ENCODE results near the gene HPN. TPM values are rescaled to one million over a fixed set of nuclear protein-coding genes. Genes with fewer than 3 reads are reported as not detected.

Gene HPN
- polyA plus RNA-seq, 3 donors: 0.05 TPM; not detected in 2

- no peaks in the 10 kb centered on the region for H4K20me1 ChIP-seq (ENCODE audit: insufficient read depth, low read length)
- no peak overlapping the region for H3K4me2 ChIP-seq (replicated peaks; ENCODE audit: extremely low read depth, low read length, poor library complexity, severe bottlenecking)
- no peak overlapping the region for H2AFZ ChIP-seq (ENCODE audit: insufficient read depth, low read depth, low read length, poor library complexity, severe bottlenecking)
- H3K9me3 ChIP-seq (replicated peaks in 1 of 2; ENCODE audit: control insufficient read depth in 1 of 2, insufficient read depth in 1 of 2, low read length in 2 of 2): no peaks in the 10 kb centered on the region
- H3K9ac ChIP-seq (ENCODE audit: insufficient read depth, low read length, poor library complexity, severe bottlenecking): no peak overlapping the region
- no peak for TF ChIP-seq CTCF (IDR thresholded peaks at IDR 0.05)
- H3K79me2 ChIP-seq (ENCODE audit: insufficient read depth, low read length): no peaks in the 10 kb centered on the region
- H3K4me1 Mint-ChIP-seq: peaks cover 8% of the 10 kb centered on the region
- H3K36me3 ChIP-seq (replicated peaks in 1 of 2; ENCODE audit: control insufficient read depth in 1 of 2, insufficient read depth in 2 of 2, low read length in 2 of 2): no peaks in the 10 kb centered on the region
- H3K27ac Mint-ChIP-seq: no peak overlapping the region
- H3K27me3 Mint-ChIP-seq (ENCODE audit: low read depth in 3 of 3): peaks cover 5 to 11% (median 9%) of the 10 kb centered on the region in 3 donors
- no peak overlapping the region for H3K4me3 Mint-ChIP-seq
- H3K27ac ChIP-seq (ENCODE audit: low read depth in 1 of 2, low read length in 2 of 2): no peak overlapping the region
- DNase-seq: no peak
- peaks cover 0 to 6% of the 10 kb centered on the region in 2 donors for H3K27me3 ChIP-seq (ENCODE audit: control insufficient read depth in 2 of 2, insufficient read depth in 2 of 2, low read length in 2 of 2)
- intact Hi-C loops (cut with micrococcal nuclease): no loop called here
- H3K9me3 Mint-ChIP-seq: no peaks in the 10 kb centered on the region
- H3K36me3 Mint-ChIP-seq: no peaks in the 10 kb centered on the region
- H3K4me1 ChIP-seq (ENCODE audit: control insufficient read depth in 1 of 2, insufficient read depth in 2 of 2, low read length in 2 of 2): no peaks in the 10 kb centered on the region
- H3K4me3 ChIP-seq (replicated peaks in 1 of 3; ENCODE audit: low read depth in 2 of 3, low read length in 3 of 3): no peak overlapping the region
- WGBS (ENCODE audit: insufficient coverage): 98% methylated on average over 4 of the region's 4 CpGs
These were observed 53.1 kb downstream of the HPN start for GRCh38 chr19:35094656-35095055.

- intact Hi-C loops (cut with micrococcal nuclease): no loop called here
- H3K4me2 ChIP-seq (replicated peaks; ENCODE audit: extremely low read depth, low read length, poor library complexity, severe bottlenecking): no peak overlapping the region
These were observed 54.3 kb downstream of the HPN start for GRCh38 chr19:35095667-35096368.

More at GRCh38 chr19:35095667-35096368, 54.3 kb downstream of the HPN start:
- WGBS (ENCODE audit: insufficient coverage): 89% methylated on average over 8 of the region's 8 CpGs
- Mint-ChIP-seq H3K4me1 (no peaks in the 10 kb centered on the region), H3K27me3 (ENCODE audit: low read depth in 3 of 3) (peaks cover 5 to 6% (median 5%) of the 10 kb centered on the region in 3 donors), H3K4me3 (no peak overlapping the region), H3K36me3 (no peaks in the 10 kb centered on the region), H3K9me3 (peaks cover 0 to 2% (median 0%) of the 10 kb centered on the region in 7 donors), H3K27ac (no peak overlapping the region)
- Histone ChIP-seq H3K4me3 (replicated peaks in 1 of 3; ENCODE audit: low read depth in 2 of 3, low read length in 3 of 3) (no peak overlapping the region), H3K4me1 (ENCODE audit: control insufficient read depth in 1 of 2, insufficient read depth in 2 of 2, low read length in 2 of 2) (no peaks in the 10 kb centered on the region), H3K79me2 (ENCODE audit: insufficient read depth, low read length) (no peaks in the 10 kb centered on the region), H3K9ac (ENCODE audit: insufficient read depth, low read length, poor library complexity, severe bottlenecking) (no peak overlapping the region), H3K27ac (ENCODE audit: low read depth in 1 of 2, low read length in 2 of 2) (no peak overlapping the region), H3K27me3 (ENCODE audit: control insufficient read depth in 2 of 2, insufficient read depth in 2 of 2, low read length in 2 of 2) (peaks cover 0 to 3% of the 10 kb centered on the region in 2 donors), H3K36me3 (replicated peaks in 1 of 2; ENCODE audit: control insufficient read depth in 1 of 2, insufficient read depth in 2 of 2, low read length in 2 of 2) (no peaks in the 10 kb centered on the region), H2AFZ (ENCODE audit: insufficient read depth, low read depth, low read length, poor library complexity, severe bottlenecking) (no peak overlapping the region), H4K20me1 (ENCODE audit: insufficient read depth, low read length) (no peaks in the 10 kb centered on the region), H3K9me3 (replicated peaks in 1 of 2; ENCODE audit: control insufficient read depth in 1 of 2, insufficient read depth in 1 of 2, low read length in 2 of 2) (no peaks in the 10 kb centered on the region)
- TF ChIP-seq CTCF (IDR thresholded peaks at IDR 0.05): no peak
- no peak for DNase-seq
